AG04449 (cell line): ENCODE data around the gene PRM3.

ENCODE experiments used
- CTCF ChIA-PET: fragments of 350-600 bp; formaldehyde crosslinking; extraction: SDS; loops from one replicate; lab custom pipeline; 2021; ENCODE audit warnings: antibody characterized with exemption; lab: Yijun Ruan, JAX
- POLR2A ChIA-PET: fragments of 400-600, 350-600 bp; formaldehyde crosslinking; extraction: SDS; loops from one replicate; lab custom pipeline; 2020; ENCODE audit warnings: antibody characterized with exemption, inconsistent platforms; lab: Yijun Ruan, JAX
- DNase-seq: peaks from one replicate; pipeline ENCODE4 v3.0.0-alpha.2; 2010; ENCODE audit warnings: low read depth, low spot score
- H3K4me3 ChIP-seq: 2 replicates; pipeline ENCODE4 v1.5.1; 2011; ENCODE audit warnings: low read depth, mild to moderate bottlenecking, control low read depth, low read length
- CTCF ChIP-seq: IDR thresholded peaks from one replicate; pipeline ENCODE4 v1.5.1; 2011; ENCODE audit warnings: mild to moderate bottlenecking, moderate library complexity, low read length, control low read depth, inconsistent platforms; ENCODE audit not compliant: insufficient read depth; ENCODE audit errors: missing control alignments

The PRM3 gene

GRCh38 chr16:11251525-11252481 lies 21.6 kb downstream of the PRM3 start:
- ChIA-PET POLR2A (interaction anchor here (0.6 to 0.8 kb wide), 3 partner anchors 247 to 1528 kb away, joined by 3 read pairs; no protein-coding TSS in a partner anchor), CTCF (interaction anchor here (1.2 to 13.4 kb wide), 2 partner anchors 21 to 285 kb away, joined by 3 to 492 read pairs; no protein-coding TSS in a partner anchor)
- H3K4me3 ChIP-seq, result no peak overlapping the region
- peak; percentile 52 for DNase-seq
- no peak for TF ChIP-seq CTCF

GRCh38 chr16:11250786-11251524 lies 22.5 kb downstream of the PRM3 start:
- no peak for TF ChIP-seq CTCF
- ChIA-PET POLR2A (interaction anchor here (0.6 to 0.8 kb wide), 2 partner anchors 246 to 287 kb away, joined by 3 read pairs; no protein-coding TSS in a partner anchor), CTCF (interaction anchor here (13.4 kb wide), 1 partner anchor 284 kb away, joined by 492 read pairs; no protein-coding TSS in a partner anchor)
- H3K4me3 ChIP-seq, result no peak overlapping the region
- DNase-seq, result no peak

- ChIA-PET CTCF (interaction anchor here (1.0 kb wide), 1 partner anchor 279 kb away, joined by 4 read pairs; no protein-coding TSS in a partner anchor), POLR2A (no interaction called here)
- no peak for TF ChIP-seq CTCF
- no peak for DNase-seq
- H3K4me3 ChIP-seq, result no peak overlapping the region
Measured at GRCh38 chr16:11250091-11250785, 23.2 kb downstream of the PRM3 start.

- DNase-seq, result no peak
- ChIA-PET CTCF (interaction anchor here (1.0 kb wide), 1 partner anchor 278 kb away, joined by 4 read pairs; no protein-coding TSS in a partner anchor), POLR2A (no interaction called here)
- TF ChIP-seq CTCF, result no peak
- H3K4me3 ChIP-seq, result no peak overlapping the region
Measured at GRCh38 chr16:11249233-11250061, 24.0 kb downstream of the PRM3 start.

- ChIA-PET CTCF (interaction anchor here (0.8 kb wide), 1 partner anchor 281 kb away, joined by 3 read pairs; no protein-coding TSS in a partner anchor), POLR2A (interaction anchor here (1.1 kb wide), 1 partner anchor 8 kb away, joined by 3 read pairs; the partner anchor contains the start of gene SOCS1)
Measured at GRCh38 chr16:11248133-11248532, 25.3 kb downstream of the PRM3 start.

More at GRCh38 chr16:11248133-11248532, 25.3 kb downstream of the PRM3 start:
- no peak for TF ChIP-seq CTCF
- no peak for DNase-seq
- H3K4me3 ChIP-seq, result no peak overlapping the region
